Measurements from ENCODE around the gene LRTM1.

Gene LRTM1

DNA sequence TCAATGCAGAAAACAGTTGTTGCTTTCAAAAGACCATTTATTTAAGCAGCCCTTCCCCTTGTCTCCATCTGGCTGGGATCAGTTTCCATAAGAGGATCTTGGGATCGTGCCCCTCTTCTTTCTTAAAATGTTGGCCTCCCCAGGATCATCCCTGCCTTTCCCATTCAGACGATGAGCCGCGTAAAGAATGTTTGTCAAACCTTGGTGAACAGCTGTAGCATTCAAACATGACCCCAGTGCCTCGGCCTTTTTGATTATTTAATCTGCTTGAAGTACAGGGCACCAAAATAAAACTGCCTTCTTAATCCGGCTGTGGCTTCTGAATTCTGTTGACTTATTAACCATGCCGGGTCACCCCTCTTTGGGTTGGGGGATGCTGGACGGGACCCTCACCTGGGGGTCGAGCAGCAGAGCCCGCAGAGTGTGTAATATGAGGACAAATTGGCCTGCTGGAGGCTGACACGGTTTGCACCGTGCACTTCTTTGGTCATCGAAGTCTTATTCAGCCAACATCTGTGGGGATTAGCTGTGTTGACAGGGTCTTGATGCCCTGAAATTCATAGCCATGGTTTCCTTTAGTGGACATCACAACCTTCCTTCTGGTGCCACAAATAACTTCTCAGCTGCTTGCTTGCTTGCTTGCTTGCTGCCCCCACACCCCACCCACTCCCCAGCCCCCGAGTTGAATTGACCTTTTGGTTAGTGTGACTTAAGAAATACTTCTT lies at the start of gene LRTM1:
Gene LRTM1, minus strand, starts transcription at position 14 of the 725 bp plus-strand sequence. CDS start 148 bp downstream, outside the sequence.
- in situ Hi-C loops (cut with HindIII; ENCODE audit: low sequenced_read_pairs), result no loop called here

DNA sequence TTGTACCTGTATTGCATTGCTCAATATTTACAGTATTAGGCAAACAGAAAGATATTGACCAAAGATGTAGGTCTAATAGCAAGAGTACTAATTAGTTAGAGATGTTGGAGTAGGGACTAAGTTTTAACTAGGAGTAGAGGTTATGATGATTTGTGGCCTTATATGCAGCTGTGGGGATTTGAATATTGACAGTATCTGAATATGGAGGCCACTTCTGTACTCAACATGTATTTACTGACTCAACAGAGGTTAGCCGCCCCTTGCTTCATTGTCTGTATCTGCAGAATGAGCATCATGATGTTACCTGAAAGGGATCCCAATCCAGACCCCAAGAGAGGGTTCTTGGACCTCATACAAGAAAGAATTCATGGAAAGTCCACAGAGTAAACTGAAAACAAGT lies 49.6 kb upstream of the LRTM1 start:
- in situ Hi-C loops (cut with HindIII; ENCODE audit: low sequenced_read_pairs), result no loop called here

DNA sequence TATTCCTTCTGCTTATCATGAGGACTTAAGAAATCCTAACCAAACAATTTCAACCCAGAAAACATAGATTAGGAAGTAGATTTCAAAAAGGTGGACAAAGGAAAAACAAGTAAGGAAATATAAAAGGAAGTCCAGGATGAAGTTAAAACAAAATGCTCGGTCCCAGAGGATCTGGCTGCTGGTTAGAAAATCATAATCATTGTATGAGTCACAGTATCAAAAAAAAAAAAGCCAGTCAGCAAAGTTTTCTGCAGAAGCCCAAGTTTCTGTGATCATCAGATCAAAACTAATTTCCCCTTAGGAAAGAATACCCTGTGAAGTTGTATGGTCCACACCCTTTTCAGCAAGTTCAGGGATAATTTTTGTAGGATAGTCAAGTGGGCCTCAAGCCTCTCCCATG lies 43.0 kb upstream of the LRTM1 start:
- in situ Hi-C loops (cut with HindIII; ENCODE audit: low sequenced_read_pairs), result no loop called here

DNA sequence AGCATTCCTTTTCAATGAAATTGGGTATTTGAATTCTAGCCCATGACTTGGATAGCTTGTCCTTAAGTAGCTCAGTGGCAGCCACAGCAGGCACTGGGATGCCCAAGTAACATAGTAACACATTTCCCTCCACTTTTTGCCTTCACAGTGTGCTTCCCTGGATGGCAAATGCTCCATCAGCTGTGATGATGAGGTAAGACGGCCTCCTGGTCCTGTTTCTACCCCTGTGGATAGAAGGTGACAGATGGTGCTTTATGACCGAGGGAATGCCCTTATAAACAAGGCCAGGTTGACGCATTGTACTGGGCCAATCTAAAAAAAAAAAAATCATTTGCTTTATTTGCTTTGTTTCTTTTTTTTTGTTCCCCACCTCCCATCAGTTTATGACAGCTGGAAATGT lies 41.8 kb upstream of the LRTM1 start:
- in situ Hi-C loops (cut with HindIII; ENCODE audit: low sequenced_read_pairs), result no loop called here

DNA sequence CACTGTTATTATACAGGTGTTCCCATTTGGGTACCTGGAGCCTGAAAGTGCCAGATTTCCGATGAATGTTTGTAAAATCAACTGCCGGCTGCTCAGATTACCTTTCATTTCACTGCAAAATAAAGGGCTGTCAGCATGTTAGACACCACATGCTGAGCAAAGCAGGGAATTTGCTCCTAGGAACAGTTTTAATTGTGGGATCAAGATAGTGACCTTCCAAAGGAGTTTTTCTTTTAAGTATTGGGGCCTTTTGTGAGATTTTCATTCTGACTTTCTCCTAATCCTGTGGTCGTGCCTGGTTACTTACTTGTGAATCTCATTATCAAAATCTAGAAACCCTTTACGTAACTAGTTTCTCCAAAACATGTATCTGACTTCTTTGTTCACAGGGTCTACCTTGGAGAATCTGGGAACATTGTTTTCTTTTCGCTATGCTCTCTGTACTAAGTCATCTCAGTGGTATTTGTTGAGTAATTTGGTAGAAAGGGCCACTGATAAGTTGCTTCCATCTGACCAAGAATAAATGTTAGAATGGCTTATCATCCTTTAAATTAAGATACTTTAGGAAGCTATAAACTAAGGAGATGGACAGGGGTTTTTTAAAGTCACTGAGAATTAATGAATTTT lies 40.8 kb upstream of the LRTM1 start:
- in situ Hi-C loops (cut with HindIII; ENCODE audit: low sequenced_read_pairs), result no loop called here

DNA sequence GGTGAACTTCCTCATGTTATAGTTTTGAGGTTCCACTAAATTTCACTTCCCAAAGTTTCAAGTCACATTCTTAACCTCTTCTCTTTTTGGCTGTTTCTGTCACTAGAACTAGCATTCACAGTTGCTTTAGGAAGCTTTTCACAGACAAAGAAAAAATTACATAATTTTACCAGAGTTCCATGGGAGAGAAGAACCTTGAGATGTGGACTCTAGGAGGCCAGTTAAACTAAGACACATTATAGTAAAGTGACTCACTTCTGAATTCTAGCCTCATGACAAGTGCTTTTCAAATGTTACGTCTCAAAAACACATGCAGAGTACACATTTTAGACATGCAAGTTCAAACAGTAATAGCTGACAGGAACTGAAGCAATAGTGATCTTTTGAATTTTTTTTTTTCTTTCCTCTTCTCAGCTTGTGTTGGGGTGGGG lies 39.9 kb upstream of the LRTM1 start:
- in situ Hi-C loops (cut with HindIII; ENCODE audit: low sequenced_read_pairs), result no loop called here

DNA sequence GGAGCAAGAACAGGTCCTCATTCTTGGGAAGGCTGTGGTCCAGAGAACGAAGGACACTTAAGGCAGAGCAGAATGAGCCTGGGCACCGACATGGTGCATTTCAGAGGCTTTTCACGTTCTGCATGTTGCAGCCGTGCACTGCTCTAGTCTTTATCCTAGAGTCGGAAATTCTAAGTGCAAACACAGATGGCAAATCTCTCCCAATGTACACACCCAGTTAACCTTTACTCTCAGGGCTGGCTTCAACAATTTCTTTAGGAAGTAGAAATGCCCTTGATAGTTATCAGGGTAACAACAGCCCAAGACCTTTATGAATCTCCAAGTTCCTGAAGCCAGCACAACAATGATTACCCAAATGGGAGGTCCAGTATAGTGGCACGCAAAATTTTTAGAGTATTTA lies 39.1 kb upstream of the LRTM1 start:
- in situ Hi-C loops (cut with HindIII; ENCODE audit: low sequenced_read_pairs), result no loop called here

DNA sequence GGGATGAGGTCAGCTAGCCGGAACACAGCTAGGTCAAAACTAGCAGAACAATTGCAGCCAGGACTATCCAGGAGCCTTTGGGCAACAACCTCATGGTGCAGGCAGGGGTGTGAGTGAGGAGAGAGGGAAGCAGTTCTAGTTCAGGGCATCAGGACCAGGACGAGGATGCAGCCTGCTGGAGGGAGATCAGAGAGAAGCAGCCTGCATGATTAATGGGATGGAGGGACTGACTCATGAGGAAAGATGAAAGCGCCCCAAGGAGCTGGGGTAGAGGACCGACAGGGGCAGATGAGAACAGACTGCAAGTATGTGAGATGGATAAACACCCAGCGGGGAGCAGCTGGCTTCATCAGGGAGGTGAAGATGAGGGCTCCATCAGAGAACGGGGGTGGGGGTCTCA lies 37.9 kb upstream of the LRTM1 start:
- in situ Hi-C loops (cut with HindIII; ENCODE audit: low sequenced_read_pairs), result no loop called here

DNA sequence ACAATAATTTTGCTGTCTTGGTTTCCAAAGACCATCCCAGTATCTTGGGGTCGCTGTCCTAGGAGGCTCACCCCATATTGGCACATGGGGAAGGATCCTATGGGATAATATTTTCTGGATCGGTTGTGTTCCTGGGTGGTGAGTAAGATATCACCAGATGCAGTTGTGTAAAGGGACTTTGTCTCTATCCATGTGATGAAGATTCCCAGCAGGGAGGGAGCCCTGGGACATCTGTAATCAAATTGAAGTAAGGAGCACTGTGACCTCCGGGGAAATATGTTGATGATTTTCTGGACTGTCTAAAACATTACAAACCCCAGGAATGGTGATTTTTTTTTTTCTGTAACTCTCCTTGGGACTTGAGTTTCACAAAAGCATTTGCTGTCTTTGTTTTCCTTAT lies 36.2 kb upstream of the LRTM1 start:
- in situ Hi-C loops (cut with HindIII; ENCODE audit: low sequenced_read_pairs), result no loop called here

DNA sequence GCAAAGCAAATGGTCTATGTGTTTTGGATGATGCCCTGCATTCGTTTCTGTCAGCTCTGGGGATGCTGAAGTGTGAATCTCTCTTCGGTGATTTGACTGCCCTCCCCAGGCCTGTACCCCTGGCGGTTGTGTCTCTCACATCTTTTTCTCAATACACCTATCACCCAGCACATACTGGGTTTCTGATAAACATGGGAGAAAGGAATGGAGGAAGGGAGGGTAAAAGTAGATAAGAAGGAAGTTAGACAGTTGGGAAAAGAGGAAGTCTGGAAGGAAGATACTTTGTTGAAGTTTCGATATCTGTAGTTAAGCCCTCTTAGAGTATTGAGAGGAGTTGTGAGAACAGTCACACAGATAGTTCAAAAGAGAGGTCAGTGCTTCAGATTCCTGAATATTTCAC lies 35.8 kb upstream of the LRTM1 start:
- in situ Hi-C loops (cut with HindIII; ENCODE audit: low sequenced_read_pairs), result no loop called here

DNA sequence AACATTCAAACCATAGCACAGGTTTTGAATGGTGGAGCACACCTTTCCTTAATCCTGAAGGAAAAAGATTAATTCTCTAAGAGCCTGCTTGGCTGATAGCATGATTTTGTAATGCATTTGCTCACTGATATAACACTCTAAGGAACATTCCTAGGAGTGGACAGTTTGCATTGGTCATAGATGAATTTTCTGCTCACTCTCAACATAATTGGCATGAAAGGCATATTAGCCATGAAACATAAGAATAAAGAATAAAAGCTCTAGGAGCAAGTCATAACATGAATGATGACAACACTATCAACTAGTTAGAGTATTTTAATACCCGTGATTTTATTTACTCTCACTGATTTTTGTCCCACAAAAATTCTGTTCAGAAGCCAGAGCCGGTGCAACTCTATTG lies 34.3 kb upstream of the LRTM1 start:
- in situ Hi-C loops (cut with HindIII; ENCODE audit: low sequenced_read_pairs), result no loop called here

DNA sequence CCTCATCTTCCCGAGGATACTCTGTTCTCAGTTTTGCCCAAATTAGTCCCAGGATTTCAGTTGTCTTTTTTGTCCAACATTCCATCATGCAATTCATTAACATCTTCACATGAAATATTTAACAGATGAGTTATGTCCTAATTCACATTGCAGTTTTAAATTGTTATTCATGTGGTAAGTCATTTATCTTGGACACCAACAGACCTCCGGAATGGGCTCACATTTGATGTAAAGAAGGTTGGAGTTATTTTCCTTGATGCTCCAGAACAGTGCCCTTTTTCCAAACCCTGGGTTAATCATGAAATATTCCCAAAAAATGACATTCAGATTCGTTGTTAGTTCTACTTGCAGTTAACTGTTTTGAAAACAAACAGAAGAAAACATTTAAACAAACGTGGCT lies 32.8 kb upstream of the LRTM1 start:
- in situ Hi-C loops (cut with HindIII; ENCODE audit: low sequenced_read_pairs), result no loop called here

DNA sequence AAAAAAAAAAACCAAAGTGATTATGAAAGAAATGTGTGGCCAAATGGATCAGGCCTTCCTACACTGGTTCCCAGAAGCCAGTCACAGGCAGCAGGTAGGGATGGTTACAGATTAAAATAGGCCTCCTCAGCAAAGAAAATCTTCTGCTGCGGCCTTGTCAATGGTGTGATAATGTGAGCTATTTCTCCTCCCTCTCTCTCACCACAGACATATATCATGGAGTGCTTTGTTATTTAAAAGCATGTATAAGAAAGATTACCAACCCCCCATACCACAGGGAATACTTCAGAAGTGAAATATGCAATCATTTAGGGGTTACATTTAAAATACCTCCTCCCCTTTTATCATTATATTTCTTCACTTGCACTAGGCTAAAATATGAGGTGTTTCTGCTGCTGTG lies 32.2 kb upstream of the LRTM1 start:
- in situ Hi-C loops (cut with HindIII; ENCODE audit: low sequenced_read_pairs), result no loop called here

DNA sequence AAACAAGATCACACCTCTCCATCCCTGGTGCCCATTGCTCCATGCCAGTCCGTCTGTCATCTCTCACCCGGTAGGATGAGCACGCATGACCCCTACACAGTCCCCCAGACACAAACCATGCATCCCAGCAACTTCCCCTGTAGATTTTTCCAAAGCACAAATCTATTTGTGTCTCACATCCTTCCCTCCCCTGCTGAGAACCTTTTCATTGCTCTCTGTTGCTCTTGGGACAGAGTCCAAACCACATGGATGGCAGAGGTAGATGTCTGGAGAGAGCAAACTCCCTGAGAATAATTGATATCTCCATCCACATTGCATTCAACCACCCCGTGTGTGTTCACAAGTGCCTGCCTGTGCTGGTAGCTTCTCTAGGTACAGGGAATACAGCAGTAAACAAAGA lies 29.9 kb upstream of the LRTM1 start:
- in situ Hi-C loops (cut with HindIII; ENCODE audit: low sequenced_read_pairs), result no loop called here

DNA sequence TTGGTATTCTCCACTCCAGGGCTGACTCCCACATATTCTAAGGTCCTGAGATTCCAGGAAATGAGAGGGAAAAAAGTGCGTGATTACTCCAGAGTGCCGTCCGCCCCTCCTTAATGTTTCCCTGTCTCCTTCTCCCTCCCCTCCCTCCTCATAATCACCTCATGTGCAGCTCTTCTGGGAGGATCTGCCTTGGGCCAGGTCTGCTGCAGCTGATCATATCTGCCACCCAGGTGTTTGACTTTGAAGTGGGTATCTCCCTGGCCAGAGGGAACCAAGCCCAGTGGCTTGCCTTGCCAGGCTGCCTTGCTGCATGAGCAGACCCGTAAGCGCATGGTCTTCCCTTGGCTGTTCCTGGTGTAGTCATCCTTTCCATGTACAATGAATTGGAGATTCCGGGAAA lies 28.1 kb upstream of the LRTM1 start:
- in situ Hi-C loops (cut with HindIII; ENCODE audit: low sequenced_read_pairs), result no loop called here

DNA sequence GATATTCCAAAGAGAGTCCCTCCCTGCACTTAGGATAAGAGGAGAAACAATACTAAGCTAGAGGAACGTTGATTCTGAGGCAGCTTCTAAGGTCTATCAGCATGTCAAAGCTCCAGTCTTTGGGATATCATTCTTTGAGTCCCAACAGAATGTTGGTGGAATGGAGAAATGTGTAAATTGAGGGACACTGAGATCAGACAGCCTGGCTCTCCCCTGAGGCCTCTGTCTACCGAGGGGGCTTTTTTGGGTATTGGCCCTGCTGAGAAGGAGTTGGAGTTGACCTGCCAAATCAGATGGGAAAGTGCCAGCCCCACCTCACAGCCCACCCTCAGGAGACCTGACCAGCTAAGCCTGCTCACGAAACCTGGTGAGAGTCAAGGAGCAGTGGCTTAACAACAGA lies 27.6 kb upstream of the LRTM1 start:
- in situ Hi-C loops (cut with HindIII; ENCODE audit: low sequenced_read_pairs), result no loop called here

DNA sequence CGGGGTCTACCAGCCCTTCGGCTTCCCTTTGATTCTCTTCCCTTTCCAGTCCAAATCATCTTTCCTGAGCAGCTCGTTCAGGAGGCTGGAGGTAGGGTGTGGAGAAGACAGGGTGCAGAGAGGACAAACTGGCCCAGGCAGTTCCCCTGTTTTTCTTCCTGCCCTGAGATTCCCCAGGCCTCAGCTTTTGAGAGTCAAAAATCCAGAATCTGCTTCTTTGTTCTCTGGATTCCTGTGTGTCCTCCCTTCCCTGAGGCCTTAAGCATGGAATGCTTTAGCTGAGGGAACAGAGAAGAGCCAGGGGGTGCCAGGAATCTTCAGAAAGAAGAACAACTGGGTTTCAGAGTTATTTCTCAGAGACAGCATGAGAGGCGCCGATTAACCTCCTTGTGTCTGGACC lies 26.7 kb upstream of the LRTM1 start:
- in situ Hi-C loops (cut with HindIII; ENCODE audit: low sequenced_read_pairs), result no loop called here

DNA sequence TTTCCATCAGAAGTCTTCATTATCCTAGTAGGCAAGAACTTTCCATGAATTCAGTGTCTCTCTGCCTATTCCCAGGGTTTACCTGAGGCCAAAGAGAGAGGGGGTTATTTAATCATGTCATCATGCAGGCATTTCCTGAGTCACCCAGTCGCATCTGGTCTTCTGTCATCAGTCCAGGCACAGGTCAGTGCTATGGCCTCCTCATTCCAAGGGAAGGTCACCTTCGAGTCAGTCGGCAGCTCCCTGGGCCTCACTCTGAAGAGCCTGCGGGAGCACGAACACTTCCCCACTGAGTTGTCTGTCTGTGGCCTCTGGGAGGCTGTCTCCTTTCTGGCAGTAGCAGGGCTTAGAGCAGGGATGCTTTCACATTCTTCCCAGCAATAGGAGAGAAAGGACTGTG lies 26.2 kb upstream of the LRTM1 start:
- in situ Hi-C loops (cut with HindIII; ENCODE audit: low sequenced_read_pairs), result no loop called here

DNA sequence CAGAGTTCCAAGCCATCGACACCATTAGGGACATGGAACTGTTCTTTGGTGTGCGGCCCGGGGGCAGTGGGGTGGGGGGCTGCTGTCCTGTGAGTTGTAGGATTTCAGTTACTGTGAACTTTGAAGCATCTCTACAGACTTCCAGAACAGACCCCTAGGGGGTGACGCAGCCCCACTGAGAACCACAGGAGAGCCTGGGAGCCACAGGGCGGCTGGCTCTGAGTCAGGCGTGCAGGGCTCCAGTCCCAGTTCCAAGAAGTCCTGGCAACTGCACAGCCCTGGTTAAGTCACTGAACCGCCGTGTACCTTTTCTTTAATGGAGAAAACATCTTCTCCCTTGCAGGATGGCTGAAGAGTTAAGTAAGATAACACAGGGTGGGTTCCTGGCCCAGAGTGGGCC lies 23.5 kb upstream of the LRTM1 start:
- in situ Hi-C loops (cut with HindIII; ENCODE audit: low sequenced_read_pairs), result no loop called here

DNA sequence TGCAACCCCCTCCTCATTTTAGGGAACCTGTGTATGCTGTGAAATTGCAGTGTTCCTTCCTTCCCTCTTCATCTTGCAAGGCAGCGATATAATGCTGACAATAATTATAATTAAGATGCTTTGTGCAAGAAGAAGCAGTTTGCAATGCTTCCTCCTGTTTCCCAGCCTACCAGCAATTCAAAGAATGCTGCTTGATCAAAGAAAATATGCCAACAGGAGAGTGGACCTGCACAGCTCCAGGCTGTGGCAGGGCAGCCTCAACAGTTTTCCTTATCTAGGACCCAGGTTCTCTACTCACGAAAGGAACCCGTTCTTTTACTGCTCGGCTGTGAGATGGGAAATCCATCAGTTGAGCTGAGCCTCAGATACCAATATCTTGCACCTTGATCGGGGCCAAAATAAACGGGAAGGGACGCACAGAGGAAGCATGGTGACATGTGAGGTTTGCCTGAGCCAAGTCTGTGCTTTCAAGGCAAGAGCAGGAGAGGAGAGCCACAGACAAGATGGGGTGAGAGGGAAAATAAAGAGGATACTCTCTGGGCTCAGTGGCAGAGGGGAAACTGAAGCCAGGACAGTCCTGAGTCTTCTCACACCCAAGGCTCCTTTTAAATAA lies 22.6 kb upstream of the LRTM1 start:
- in situ Hi-C loops (cut with HindIII; ENCODE audit: low sequenced_read_pairs), result no loop called here

DNA sequence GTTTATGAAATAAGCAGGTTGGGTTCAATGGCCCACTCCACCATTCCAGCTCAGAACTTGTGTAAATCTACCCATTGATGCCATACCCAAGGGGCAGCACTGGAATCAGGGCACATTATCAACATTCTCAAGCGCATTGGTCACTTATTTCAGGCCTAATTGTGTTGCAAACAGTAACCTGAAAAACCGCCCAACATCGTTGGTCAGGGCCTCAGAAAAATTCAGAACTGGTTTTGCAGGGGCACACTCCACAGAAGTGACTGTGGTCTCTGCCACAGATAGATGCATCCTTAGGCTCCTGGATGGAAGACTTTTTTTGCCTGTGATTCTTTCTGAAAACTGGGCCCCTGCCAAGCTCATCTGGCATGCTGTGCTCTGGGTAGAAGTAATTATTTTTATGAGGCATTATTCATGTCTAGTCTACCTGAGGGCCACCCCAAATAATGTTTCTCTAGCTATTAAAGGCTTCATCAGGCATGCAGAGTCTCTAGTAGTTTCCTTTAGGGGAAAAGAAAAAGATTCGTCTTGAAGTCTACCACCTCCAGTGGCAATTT lies 21.7 kb upstream of the LRTM1 start:
- in situ Hi-C loops (cut with HindIII; ENCODE audit: low sequenced_read_pairs), result loop anchor here (5.0 kb wide), 1 partner anchor 62 kb away; no protein-coding TSS in a partner anchor
